ENCODE results near the gene CSRP1.

GRCh38 chr1:201515062-201515750 lies 8.3 kb upstream of the CSRP1 start:
- TF ChIP-seq SNRNP70 (optimal IDR thresholded peaks at IDR 0.05; ENCODE audit: low read depth, low read length) (no peak), ARNT (IDR thresholded peaks at IDR 0.05) (no peak), POLR2A (conservative IDR thresholded peaks at IDR 0.05) (no peak), POLR2AphosphoS5 (IDR thresholded peaks at IDR 0.05; ENCODE audit: control insufficient read depth, insufficient read depth, low read depth, low read length) (no peak), SMARCC2 (IDR thresholded peaks at IDR 0.05; ENCODE audit: low read depth) (no peak; the same call in 1 of the 2 replicates)
- TF ChIP-seq, protein P1, sequence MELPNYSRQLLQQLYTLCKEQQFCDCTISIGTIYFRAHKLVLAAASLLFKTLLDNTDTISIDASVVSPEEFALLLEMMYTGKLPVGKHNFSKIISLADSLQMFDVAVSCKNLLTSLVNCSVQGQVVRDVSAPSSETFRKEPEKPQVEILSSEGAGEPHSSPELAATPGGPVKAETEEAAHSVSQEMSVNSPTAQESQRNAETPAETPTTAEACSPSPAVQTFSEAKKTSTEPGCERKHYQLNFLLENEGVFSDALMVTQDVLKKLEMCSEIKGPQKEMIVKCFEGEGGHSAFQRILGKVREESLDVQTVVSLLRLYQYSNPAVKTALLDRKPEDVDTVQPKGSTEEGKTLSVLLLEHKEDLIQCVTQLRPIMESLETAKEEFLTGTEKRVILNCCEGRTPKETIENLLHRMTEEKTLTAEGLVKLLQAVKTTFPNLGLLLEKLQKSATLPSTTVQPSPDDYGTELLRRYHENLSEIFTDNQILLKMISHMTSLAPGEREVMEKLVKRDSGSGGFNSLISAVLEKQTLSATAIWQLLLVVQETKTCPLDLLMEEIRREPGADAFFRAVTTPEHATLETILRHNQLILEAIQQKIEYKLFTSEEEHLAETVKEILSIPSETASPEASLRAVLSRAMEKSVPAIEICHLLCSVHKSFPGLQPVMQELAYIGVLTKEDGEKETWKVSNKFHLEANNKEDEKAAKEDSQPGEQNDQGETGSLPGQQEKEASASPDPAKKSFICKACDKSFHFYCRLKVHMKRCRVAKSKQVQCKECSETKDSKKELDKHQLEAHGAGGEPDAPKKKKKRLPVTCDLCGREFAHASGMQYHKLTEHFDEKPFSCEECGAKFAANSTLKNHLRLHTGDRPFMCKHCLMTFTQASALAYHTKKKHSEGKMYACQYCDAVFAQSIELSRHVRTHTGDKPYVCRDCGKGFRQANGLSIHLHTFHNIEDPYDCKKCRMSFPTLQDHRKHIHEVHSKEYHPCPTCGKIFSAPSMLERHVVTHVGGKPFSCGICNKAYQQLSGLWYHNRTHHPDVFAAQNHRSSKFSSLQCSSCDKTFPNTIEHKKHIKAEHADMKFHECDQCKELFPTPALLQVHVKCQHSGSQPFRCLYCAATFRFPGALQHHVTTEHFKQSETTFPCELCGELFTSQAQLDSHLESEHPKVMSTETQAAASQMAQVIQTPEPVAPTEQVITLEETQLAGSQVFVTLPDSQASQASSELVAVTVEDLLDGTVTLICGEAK (IDR thresholded peaks at IDR 0.05), result no peak
- TF ChIP-seq, protein P1 (CRISPR knock-in tag; IDR thresholded peaks at IDR 0.05), result no peak
- TF ChIP-seq, protein P2, sequence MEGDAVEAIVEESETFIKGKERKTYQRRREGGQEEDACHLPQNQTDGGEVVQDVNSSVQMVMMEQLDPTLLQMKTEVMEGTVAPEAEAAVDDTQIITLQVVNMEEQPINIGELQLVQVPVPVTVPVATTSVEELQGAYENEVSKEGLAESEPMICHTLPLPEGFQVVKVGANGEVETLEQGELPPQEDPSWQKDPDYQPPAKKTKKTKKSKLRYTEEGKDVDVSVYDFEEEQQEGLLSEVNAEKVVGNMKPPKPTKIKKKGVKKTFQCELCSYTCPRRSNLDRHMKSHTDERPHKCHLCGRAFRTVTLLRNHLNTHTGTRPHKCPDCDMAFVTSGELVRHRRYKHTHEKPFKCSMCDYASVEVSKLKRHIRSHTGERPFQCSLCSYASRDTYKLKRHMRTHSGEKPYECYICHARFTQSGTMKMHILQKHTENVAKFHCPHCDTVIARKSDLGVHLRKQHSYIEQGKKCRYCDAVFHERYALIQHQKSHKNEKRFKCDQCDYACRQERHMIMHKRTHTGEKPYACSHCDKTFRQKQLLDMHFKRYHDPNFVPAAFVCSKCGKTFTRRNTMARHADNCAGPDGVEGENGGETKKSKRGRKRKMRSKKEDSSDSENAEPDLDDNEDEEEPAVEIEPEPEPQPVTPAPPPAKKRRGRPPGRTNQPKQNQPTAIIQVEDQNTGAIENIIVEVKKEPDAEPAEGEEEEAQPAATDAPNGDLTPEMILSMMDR (IDR thresholded peaks at IDR 0.05 in 2 of 3, conservative IDR thresholded peaks at IDR 0.05 in 1 of 3; ENCODE audit: insufficient read depth in 2 of 3, low read depth in 1 of 3, low read length in 3 of 3), result no peak
